Right cardiac atrium (tissue), 5 donors: ENCODE measurements around the gene AGAP1. TPM values are rescaled to one million over a fixed set of nuclear protein-coding genes. Genes with fewer than 3 reads are reported as not detected.
A peak's percentile ranks its signal among the peaks of the same experiment; 100 is the strongest.

Experiments
- ATAC-seq, 2 donors: fragments of 200-7000 bp; cut with Tn5 transposase; one replicate each; pipeline versions ENCODE4 v1.8.0 to v1.9.1; 2020; ENCODE audit warnings: moderate library complexity in 2 of 2, mild to moderate bottlenecking in 1 of 2
- DNase-seq, 3 donors: peaks; one replicate each; pipeline ENCODE4 v3.0.0-alpha.2; 2020
- H3K27ac ChIP-seq: one replicate; pipeline ENCODE4 v1.5.1; 2013; ENCODE audit warnings: mild to moderate bottlenecking, low read length, control low read depth, moderate library complexity
- H3K27me3 ChIP-seq: one replicate; pipeline ENCODE4 v1.6.1; 2013; ENCODE audit not compliant: control insufficient read depth, insufficient read depth
- H3K4me1 ChIP-seq: one replicate; pipeline ENCODE4 v1.6.1; 2013; ENCODE audit warnings: low read length; ENCODE audit not compliant: control insufficient read depth, insufficient read depth
- H3K4me3 ChIP-seq: one replicate; pipeline ENCODE4 v1.5.1; 2013; ENCODE audit warnings: low read length, control low read depth
- H3K9me3 ChIP-seq: one replicate; pipeline ENCODE4 v1.6.1; 2013; ENCODE audit warnings: low read length; ENCODE audit not compliant: control insufficient read depth
- WGBS: extraction: QIAGEN DNeasy Blood & Tissue Kit; methylation state at CpG from one replicate; pipeline ENCODE4 v1.1.7; 2013; 5-methylcytosine and 5-hydroxymethylcytosine counted together
- intact Hi-C, 4 donors: fragments of 100-400 bp; cut with DNase I; formaldehyde crosslinking; loops; one replicate each; pipeline versions ENCODE4 v1.11.0 to v1.14.0; 2022 to 2023
- polyA plus RNA-seq: library from polyadenylated mRNA; stranded (reverse); fragments of 200-250 nt; gene quantifications from one replicate; pipeline ENCODE4 v1.2.3, GENCODE V29; 2013
- total RNA-seq, 4 donors: library from RNA; stranded (reverse); fragmentation: NEBNext Ultra II Directional; extraction: Animal tissue kit (Norgen Biotek cat#: 25700); gene quantifications; one replicate each; pipeline ENCODE4 v1.2.1, GENCODE V29; 2021
- donor health status: healthy with polysubstance abuse.
- donor health status: DM: no; HTN: yes; CAD: no.
- donor health status: DM: no; HTN: no; CAD: no.
- donor health status: DM: no; HTN: yes; CAD: no; lungs with severe emphysema.
- donor health status: DM: yes; HTN: yes; CAD: no.

Gene AGAP1
- total and polyA plus RNA-seq, 5 donors, result 10.5 to 25.3 (median 22.6) TPM

DNA sequence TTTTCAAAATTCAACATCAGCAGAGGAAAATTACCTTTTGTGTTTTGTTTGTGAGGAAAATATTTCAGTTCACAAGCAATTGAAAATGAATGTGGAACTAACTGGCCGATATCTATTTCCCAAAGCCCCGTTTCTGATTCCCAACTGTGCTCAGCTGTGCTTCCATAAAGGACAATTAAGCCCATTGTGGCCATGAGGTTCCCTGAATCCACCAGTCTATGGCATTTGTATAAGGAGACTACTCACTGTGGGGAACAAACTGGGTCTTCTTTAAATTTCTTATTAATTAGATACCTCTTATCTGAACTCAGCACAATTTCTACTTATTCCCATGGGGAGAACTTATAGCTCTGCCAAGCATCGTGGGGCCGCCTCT is 31.4 kb upstream of the AGAP1 start:
- no peaks in the 10 kb centered on the region for H3K9me3 ChIP-seq
- H3K4me3 ChIP-seq, result no peak overlapping the region
- intact Hi-C loops, result no loop called here
- 83% methylated on average over 4 of the region's 4 CpGs for WGBS
- H3K27me3 ChIP-seq, result no peaks in the 10 kb centered on the region
- no peak for ATAC-seq
- H3K27ac ChIP-seq, result no peak overlapping the region
- H3K4me1 ChIP-seq, result peaks cover 5% of the 10 kb centered on the region
- DNase-seq, result no peak

DNA sequence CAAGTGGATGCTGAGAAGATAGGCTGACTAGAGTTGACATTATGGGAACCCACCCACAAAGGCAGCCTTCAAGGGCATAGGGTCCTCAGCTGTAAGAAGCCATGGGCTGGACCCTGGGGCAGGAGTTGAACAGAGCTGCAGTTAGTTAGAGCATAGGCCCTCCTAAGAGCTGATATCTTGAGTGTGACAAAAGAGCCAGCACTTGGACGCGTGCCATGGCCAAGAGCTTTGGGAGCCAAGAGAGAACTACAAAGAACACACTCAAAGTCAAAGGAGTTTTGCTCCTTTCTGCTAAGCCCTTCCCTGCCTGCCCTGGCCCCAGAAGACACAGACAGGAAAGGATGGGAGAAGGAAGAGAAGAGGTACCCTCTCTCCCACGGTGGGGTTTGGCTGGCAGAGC is 29.9 kb upstream of the AGAP1 start:
- Histone ChIP-seq H3K9me3 (no peaks in the 10 kb centered on the region), H3K27ac (no peak overlapping the region), H3K4me3 (no peak overlapping the region), H3K4me1 (peaks cover 5% of the 10 kb centered on the region), H3K27me3 (no peaks in the 10 kb centered on the region)
- intact Hi-C loops, result no loop called here
- peak; percentile 69 to 75 for ATAC-seq
- DNase-seq, result peak; percentile 70 to 91 (median 87)
- 29% methylated on average over 3 of the region's 3 CpGs for WGBS

DNA sequence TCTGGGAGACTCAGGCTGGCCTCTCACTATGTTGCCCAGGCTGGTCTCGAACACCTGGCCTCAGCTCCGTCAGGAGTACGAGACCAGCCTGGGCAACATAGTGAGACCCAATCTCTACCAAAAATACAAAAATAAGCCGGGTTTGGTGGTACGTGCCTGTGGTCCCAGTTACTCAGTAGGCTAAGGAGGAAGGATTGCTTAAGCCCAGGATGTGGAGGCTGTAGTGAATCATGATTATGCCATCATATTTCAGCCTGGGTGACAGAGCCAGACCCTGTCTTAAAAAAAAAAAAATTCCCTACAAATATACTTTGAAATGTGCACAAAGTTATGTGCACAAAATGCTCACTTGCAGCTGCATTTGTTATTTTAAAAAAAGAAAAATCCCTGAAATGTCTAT is 26.3 kb upstream of the AGAP1 start:
- ATAC-seq (no peak), DNase-seq (no peak)
- no peak overlapping the region for H3K27ac ChIP-seq
- no peak overlapping the region for H3K4me3 ChIP-seq
- peaks cover 5% of the 10 kb centered on the region for H3K4me1 ChIP-seq
- 93% methylated on average over 5 of the region's 5 CpGs for WGBS
- H3K9me3 ChIP-seq, result no peaks in the 10 kb centered on the region
- H3K27me3 ChIP-seq, result no peaks in the 10 kb centered on the region
- intact Hi-C loops, result no loop called here

DNA sequence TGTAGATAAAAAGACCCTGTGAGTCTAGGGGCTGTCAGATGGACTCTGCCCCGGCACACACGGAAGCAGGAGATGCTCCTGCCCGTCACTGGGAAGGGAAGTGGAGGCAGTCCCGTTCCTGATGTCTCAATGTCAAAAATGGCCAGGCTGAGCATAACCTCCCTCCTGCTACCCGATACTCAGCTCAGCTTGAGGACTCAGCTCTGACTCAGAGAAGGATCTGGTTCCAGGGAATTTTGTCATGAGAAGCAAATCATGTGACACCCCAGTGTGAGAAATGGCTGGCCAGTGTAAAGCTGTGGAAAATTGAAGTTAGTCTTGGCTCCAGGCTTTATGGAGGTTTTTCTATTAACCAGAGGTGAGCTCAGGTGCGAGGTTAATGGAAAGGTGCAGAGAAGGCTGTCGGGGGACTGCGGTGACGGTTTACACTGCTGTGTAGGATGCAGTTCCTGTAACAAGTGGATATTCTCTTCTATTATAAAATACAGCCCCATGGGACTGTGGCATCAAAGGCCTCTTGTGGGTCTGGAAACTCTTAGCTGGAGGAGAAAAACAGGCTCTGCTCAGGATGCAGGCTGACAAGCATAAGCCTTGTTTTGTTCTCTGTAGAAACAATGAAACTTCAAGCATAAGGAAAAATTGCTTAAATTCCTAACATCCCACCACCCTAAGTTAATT is 24.7 kb upstream of the AGAP1 start:
- intact Hi-C loops, result no loop called here
- peaks cover 3% of the 10 kb centered on the region for H3K4me1 ChIP-seq
- ATAC-seq, result peak; percentile 84 to 95
- no peaks in the 10 kb centered on the region for H3K27me3 ChIP-seq
- no peak overlapping the region for H3K27ac ChIP-seq
- no peak overlapping the region for H3K4me3 ChIP-seq
- H3K9me3 ChIP-seq, result no peaks in the 10 kb centered on the region
- 48% methylated on average over 9 of the region's 9 CpGs for WGBS
- DNase-seq, result peak in 1 of 3 donors; percentile 27

DNA sequence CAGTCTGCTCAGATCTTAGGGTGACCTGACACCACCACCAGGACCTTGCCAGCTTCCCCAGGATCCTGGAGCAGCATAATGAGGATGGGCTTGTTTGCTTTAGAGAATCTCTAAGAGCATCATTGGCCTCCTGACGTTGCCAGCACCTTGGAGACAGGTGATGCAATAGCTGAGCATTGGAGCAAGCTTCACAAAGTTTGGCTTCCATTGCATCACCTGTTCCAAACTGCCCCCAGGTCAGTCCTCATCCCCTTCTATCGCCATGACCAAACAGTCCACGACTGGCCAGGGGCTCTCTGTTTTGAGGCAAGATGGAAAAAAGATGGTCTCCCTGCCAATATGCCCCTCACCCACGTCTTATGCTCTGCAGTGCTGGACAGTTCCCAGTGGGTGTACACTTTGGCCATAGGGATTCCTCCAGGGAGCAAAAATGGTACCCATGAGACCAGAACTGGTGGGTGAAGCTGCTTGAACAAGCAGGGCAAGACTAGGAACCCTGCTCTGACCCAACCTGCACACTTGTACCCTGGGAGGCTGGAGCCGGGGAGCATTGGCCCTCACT is 22.6 kb upstream of the AGAP1 start:
- Histone ChIP-seq H3K27me3 (no peaks in the 10 kb centered on the region), H3K4me3 (no peak overlapping the region), H3K4me1 (no peaks in the 10 kb centered on the region), H3K27ac (no peak overlapping the region), H3K9me3 (no peaks in the 10 kb centered on the region)
- ATAC-seq, result no peak
- intact Hi-C loops, result no loop called here
- 76% methylated on average over 5 of the region's 5 CpGs for WGBS
- DNase-seq, result no peak

DNA sequence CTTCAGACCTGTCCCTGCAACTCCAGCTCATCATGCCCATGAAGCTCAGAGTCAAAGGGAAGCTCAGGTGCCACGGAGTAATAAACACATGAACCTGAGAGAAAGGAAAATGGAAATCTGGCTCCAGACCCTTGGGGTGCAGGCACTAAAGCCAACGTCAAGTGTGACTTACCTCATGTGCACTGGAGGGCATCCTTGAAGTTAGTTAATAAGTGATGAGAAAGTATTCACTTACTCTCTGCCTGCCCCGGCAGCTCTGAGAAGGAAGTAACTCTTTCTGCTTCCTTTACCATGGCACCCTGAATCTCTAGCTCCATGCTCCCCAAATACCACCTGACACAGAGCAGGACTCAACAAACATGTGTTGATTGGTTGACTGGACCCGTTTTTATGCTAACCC is 21.4 kb upstream of the AGAP1 start:
- intact Hi-C loops, result no loop called here
- WGBS, result 76% methylated on average over 4 of the region's 4 CpGs
- Histone ChIP-seq H3K4me1 (no peaks in the 10 kb centered on the region), H3K27ac (no peak overlapping the region), H3K27me3 (no peaks in the 10 kb centered on the region), H3K9me3 (no peaks in the 10 kb centered on the region), H3K4me3 (no peak overlapping the region)
- ATAC-seq (no peak), DNase-seq (no peak)

DNA sequence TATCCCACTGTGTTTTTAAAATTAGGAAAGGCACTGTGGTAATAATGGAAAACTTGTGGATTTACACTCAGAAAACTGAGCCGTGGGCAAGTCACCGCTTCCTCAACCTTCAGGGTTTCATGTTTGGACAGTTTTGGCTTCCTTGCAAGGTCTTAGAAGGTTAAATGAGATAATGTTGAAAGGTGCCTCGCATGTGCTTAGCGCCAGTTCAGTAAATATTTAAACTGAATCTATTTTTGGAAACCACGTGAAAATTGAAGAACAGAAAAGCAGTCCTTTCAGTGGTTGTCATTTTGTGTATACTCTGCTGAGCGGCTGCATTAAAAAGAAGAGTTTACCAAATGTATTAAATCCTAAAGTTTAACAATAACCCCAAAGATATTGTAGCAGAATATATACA is 15.2 kb upstream of the AGAP1 start:
- H3K4me1 ChIP-seq, result no peaks in the 10 kb centered on the region
- DNase-seq (no peak), ATAC-seq (no peak)
- no peak overlapping the region for H3K4me3 ChIP-seq
- no peak overlapping the region for H3K27ac ChIP-seq
- WGBS, result 54% methylated on average over 6 of the region's 6 CpGs
- intact Hi-C loops, result no loop called here
- no peaks in the 10 kb centered on the region for H3K9me3 ChIP-seq
- no peaks in the 10 kb centered on the region for H3K27me3 ChIP-seq

DNA sequence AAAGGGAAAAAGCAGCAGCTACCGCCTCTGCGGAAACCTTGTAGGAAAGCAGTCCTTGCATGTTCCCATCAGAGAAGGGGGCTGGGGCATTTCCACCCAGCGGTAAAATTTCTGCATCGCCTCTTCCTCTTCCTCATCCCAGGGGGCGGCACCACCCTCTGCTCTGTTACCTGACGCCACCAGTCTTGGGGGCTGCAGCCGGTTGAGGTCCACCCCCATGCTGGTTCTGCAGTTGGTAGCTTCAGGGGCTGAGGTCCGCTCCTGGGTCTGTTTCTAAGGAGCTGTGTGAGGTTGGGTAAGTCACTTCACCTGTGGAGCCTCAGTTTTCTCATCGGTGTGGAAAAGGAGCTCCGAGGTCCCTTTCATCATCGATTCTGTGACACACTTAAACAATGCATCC is 14.2 kb upstream of the AGAP1 start:
- WGBS, result 78% methylated on average over 11 of the region's 11 CpGs
- intact Hi-C loops, result no loop called here

DNA sequence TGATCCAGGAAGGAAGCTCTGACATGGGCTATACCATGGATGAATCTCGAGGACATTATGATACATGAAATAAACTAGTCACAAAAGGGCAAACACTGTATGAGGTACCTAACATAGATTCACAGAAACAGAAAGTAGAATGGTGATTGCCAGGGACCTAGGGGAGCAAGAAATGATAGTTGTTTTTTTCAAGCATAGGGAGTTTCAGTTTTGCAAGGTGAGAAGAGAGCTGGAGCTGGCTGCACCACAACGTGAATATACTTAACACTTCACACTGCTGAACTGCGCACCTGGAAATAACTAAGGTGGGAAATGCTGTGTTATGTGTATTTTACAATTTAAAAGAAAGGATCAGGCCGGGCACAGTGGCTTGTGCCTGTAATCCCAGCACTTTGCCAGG is 13.2 kb upstream of the AGAP1 start:
- no peak overlapping the region for H3K4me3 ChIP-seq

More for the DNA sequence above, 14.2 kb upstream of the AGAP1 start:
- no peaks in the 10 kb centered on the region for H3K4me1 ChIP-seq
- H3K9me3 ChIP-seq, result no peaks in the 10 kb centered on the region
- DNase-seq, result no peak
- no peak overlapping the region for H3K4me3 ChIP-seq
- no peak overlapping the region for H3K27ac ChIP-seq
- ATAC-seq, result no peak
- no peaks in the 10 kb centered on the region for H3K27me3 ChIP-seq

DNA sequence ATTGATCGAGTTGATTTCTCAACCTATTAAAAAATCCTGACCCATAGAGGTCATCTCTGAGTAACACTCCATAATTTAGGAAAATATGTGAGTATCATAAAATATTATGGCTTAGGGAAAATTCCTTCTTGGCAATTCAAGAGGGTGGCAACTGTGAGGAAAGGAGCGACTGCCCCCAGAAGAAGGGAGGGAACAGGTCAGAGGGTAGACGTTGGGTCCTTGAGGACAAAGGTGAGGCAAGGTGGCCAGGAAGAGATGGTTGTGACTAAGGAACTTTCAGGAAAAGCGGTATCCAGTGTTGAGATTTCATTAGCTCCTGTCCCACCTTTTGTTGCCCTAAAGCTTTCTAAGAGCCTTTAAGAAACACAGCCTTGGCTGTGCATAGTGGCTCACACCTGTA is 10.5 kb upstream of the AGAP1 start:
- intact Hi-C loops, result no loop called here
- WGBS, result 67% methylated on average over 4 of the region's 4 CpGs
- Histone ChIP-seq H3K9me3 (no peaks in the 10 kb centered on the region), H3K4me3 (no peak overlapping the region), H3K27me3 (no peaks in the 10 kb centered on the region), H3K27ac (no peak overlapping the region), H3K4me1 (no peaks in the 10 kb centered on the region)
- no peak for DNase-seq
- ATAC-seq, result no peak

More for the DNA sequence above, 13.2 kb upstream of the AGAP1 start:
- DNase-seq (no peak), ATAC-seq (no peak)
- H3K27ac ChIP-seq, result no peak overlapping the region
- no peaks in the 10 kb centered on the region for H3K9me3 ChIP-seq
- no peaks in the 10 kb centered on the region for H3K27me3 ChIP-seq
- H3K4me1 ChIP-seq, result no peaks in the 10 kb centered on the region
- 85% methylated on average over 4 of the region's 4 CpGs for WGBS
- intact Hi-C loops, result no loop called here

DNA sequence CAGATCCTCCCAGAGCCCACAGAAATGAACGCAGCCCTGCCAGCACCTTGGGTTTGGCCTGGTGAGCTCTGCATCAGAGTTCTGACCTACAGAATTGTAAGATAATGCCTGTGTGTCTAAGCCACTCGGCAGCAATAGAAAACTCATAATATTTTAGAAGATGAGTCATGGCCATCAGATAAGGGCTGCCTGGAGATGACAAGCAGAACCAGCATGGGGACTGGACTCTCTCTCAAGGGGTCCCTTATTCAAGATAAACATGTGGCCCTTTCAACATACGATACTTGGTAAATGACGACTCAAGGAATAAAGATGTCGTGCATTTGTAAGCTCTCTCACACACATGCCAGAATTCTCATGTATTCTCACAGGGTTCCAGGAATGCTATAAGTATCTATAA is 8.5 kb upstream of the AGAP1 start:
- no peaks in the 10 kb centered on the region for H3K4me1 ChIP-seq
- WGBS, result 67% methylated on average over 5 of the region's 5 CpGs
- no peak overlapping the region for H3K27ac ChIP-seq
- ATAC-seq (no peak), DNase-seq (no peak)
- no peaks in the 10 kb centered on the region for H3K9me3 ChIP-seq
- intact Hi-C loops, result no loop called here
- H3K27me3 ChIP-seq, result no peaks in the 10 kb centered on the region
- H3K4me3 ChIP-seq, result no peak overlapping the region

DNA sequence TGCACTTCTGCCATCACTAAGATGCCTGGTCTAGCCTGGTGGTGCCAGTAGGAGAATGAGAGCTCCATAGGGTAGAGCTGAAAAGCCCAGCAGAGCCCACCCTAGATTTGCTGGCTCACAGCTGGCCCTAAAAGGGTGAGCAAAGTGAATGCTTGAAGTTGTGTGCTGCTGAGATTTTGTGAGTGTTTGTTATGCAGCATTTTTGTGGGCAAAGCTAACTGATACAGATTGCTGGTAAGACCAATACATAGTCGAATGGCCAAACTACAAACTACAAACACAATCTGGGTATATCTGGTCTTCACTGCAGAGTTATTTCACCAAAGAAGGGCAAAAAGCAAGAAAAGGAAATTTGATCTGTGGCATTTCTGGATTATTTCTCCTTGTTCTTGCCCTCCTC is 7.1 kb upstream of the AGAP1 start:
- Histone ChIP-seq H3K27ac (no peak overlapping the region), H3K4me1 (no peaks in the 10 kb centered on the region), H3K27me3 (no peaks in the 10 kb centered on the region), H3K9me3 (no peaks in the 10 kb centered on the region), H3K4me3 (no peak overlapping the region)
- ATAC-seq (no peak), DNase-seq (no peak)
- WGBS, result 84% methylated on average over 1 of the region's 1 CpG
- intact Hi-C loops, result no loop called here
